SHP77 (cell line): ENCODE results near the gene OR5D13.

Experiments used
- DNase-seq, 2 experiments: peaks; one replicate each; lab custom pipeline; 2025; lab: John Stamatoyannopoulos, UW

OR5D13 gene

GRCh38 chr11:55773138-55773537 lies at the start of gene OR5D13:
TSS of gene OR5D13 (plus strand) at chr11:55773438. CDS start at chr11:55773438, 0 bp downstream.
- DNase-seq: no peak

GRCh38 chr11:55726715-55727324 lies 46.4 kb upstream of the OR5D13 start:
- DNase-seq: no peak

GRCh38 chr11:55732936-55733335 lies 40.3 kb upstream of the OR5D13 start:
- no peak for DNase-seq

GRCh38 chr11:55791606-55792005 lies 18.4 kb downstream of the OR5D13 start:
- DNase-seq: no peak

- no peak for DNase-seq
Observed at GRCh38 chr11:55793321-55793720, 20.1 kb downstream of the OR5D13 start.

- DNase-seq: no peak
Observed at GRCh38 chr11:55795256-55795655, 22.0 kb downstream of the OR5D13 start, which contains the start of gene OR5D14. TSS of gene OR5D14 (plus strand) at chr11:55795556. CDS start at chr11:55795556, 0 bp downstream.

- DNase-seq: no peak
Observed at GRCh38 chr11:55806248-55806647, 33.0 kb downstream of the OR5D13 start.

- DNase-seq: no peak
Observed at GRCh38 chr11:55811067-55811466, 37.8 kb downstream of the OR5D13 start, which contains the start of gene OR5L1. TSS of gene OR5L1 (plus strand) at chr11:55811367. CDS start at chr11:55811467, 100 bp downstream.

- no peak for DNase-seq
Observed at GRCh38 chr11:55819330-55819729, 46.1 kb downstream of the OR5D13 start, which contains the start of gene OR5D18. TSS of gene OR5D18 (plus strand) at chr11:55819630. CDS start at chr11:55819630, 0 bp downstream.
